Esophagus muscularis mucosa (tissue), 4 donors: ENCODE data around the gene HDAC1. TPM values are rescaled to one million over a fixed set of nuclear protein-coding genes. Genes with fewer than 3 reads are reported as not detected.
A peak's percentile ranks its signal among the peaks of the same experiment; 100 is the strongest.

Source experiments
- DNase-seq: peaks from one replicate; pipeline ENCODE4 v3.0.0-alpha.2; 2017; ENCODE audit errors: extremely low spot score
- H3K27ac ChIP-seq, 4 donors: fragments of 200-600 bp; sonication (generic); replicated peaks in 1 of 4; 1 replicate in 3 of 4; 2 replicates in 1 of 4; pipeline ENCODE4 v1.5.1; 2016 to 2019; ENCODE audit warnings: mild to moderate bottlenecking in 1 of 4
- H3K27me3 ChIP-seq, 4 donors: fragments of 200-600 bp; sonication (generic); one replicate each; pipeline versions ENCODE4 v1.5.1 to v1.6.0; 2016 to 2019
- H3K36me3 ChIP-seq, 4 donors: fragments of 200-600 bp; sonication (generic); one replicate each; pipeline ENCODE4 v1.5.1; 2016 to 2019
- H3K4me1 ChIP-seq, 4 donors: fragments of 200-600 bp; sonication (generic); one replicate each; pipeline ENCODE4 v1.5.1; 2016 to 2019
- H3K4me3 ChIP-seq, 4 donors: fragments of 200-600 bp; sonication (generic); 1 replicate in 2 of 4; 2 replicates in 2 of 4; pipeline ENCODE4 v1.5.1; 2016 to 2019; ENCODE audit warnings: mild to moderate bottlenecking in 4 of 4, moderate library complexity in 1 of 4
- H3K9me3 ChIP-seq, 4 donors: fragments of 200-600 bp; sonication (generic); 1 replicate in 3 of 4; 2 replicates in 1 of 4; pipeline ENCODE4 v1.5.1; 2016 to 2019
- EP300 ChIP-seq: sonication (generic); formaldehyde crosslinking; IDR thresholded peaks from one replicate; pipeline ENCODE4 v1.6.1; 2017; ENCODE audit warnings: antibody characterized with exemption
- POLR2A ChIP-seq: fragments of 450-650 bp; IDR thresholded peaks from one replicate; pipeline ENCODE4 v1.6.1; 2017; ENCODE audit warnings: antibody characterized with exemption, moderate library complexity, mild to moderate bottlenecking, low read depth
- POLR2AphosphoS5 ChIP-seq, 2 donors: sonication (generic); formaldehyde crosslinking; IDR thresholded peaks; one replicate each; pipeline ENCODE4 v1.6.1; 2017; ENCODE audit warnings: antibody characterized with exemption in 2 of 2
- WGBS: methylation state at CpG from one replicate; pipeline ENCODE4 v1.1.5; 2018; 5-methylcytosine and 5-hydroxymethylcytosine counted together
- intact Hi-C: fragments of 100-400 bp; cut with DNase I; formaldehyde crosslinking; loops from one replicate; pipeline ENCODE4 v1.15.1; 2023
- total RNA-seq, 4 donors: library from RNA; depleted of rRNA; stranded (reverse); fragments of >200 nt; gene quantifications; one replicate each; pipeline versions ENCODE4 v1.1.0 to v1.2.1, GENCODE V29; 2016
- TF ChIP-seq, protein P1 (sequence below), 3 experiments: fragments of 200-600 bp in 2 of 3; fragments of 450-650 bp in 1 of 3; sonication (generic) in 2 of 3; IDR thresholded peaks; one replicate each; pipeline ENCODE4 v1.5.1; 2017 to 2019; ENCODE audit warnings: antibody characterized with exemption in 3 of 3, mild to moderate bottlenecking in 2 of 3, moderate library complexity in 1 of 3

Gene HDAC1
- total RNA-seq, 4 donors from 2014 or later, result 42.8 to 70.4 (median 51.4) TPM

DNA sequence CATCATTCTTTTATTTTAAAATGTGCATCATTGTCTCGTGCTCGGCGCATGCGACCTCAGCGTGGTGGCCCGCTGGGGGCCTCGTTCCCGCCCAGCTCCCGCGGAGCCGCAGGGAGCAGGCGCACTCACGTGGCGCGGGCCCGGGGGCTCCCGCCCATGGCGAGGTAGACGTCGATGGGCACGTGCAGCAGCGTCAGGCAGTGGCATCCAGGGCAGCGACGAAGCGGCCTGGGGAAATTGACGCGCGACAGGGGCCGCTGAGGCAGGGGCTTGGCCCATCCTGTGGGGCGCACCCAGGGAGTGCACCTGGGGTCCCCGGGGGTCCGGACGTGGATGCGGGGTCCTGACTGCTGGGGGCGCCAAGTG is 69.4 kb downstream of the HDAC1 start:
- peaks cover 13 to 21% (median 19%) of the 10 kb centered on the region in 4 donors for H3K4me1 ChIP-seq
- 88% methylated on average over 8 of the region's 35 CpGs for WGBS
- TF ChIP-seq, protein P1, sequence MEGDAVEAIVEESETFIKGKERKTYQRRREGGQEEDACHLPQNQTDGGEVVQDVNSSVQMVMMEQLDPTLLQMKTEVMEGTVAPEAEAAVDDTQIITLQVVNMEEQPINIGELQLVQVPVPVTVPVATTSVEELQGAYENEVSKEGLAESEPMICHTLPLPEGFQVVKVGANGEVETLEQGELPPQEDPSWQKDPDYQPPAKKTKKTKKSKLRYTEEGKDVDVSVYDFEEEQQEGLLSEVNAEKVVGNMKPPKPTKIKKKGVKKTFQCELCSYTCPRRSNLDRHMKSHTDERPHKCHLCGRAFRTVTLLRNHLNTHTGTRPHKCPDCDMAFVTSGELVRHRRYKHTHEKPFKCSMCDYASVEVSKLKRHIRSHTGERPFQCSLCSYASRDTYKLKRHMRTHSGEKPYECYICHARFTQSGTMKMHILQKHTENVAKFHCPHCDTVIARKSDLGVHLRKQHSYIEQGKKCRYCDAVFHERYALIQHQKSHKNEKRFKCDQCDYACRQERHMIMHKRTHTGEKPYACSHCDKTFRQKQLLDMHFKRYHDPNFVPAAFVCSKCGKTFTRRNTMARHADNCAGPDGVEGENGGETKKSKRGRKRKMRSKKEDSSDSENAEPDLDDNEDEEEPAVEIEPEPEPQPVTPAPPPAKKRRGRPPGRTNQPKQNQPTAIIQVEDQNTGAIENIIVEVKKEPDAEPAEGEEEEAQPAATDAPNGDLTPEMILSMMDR (IDR thresholded peaks at IDR 0.05), result no peak
- no peak for TF ChIP-seq POLR2A
- no peak for TF ChIP-seq POLR2AphosphoS5 (IDR thresholded peaks at IDR 0.05)
- no peak for TF ChIP-seq EP300
- peaks cover 10 to 32% (median 26%) of the 10 kb centered on the region in 4 donors for H3K36me3 ChIP-seq
- no peak for DNase-seq
- H3K4me3 ChIP-seq, result peak overlapping the region; percentile 50 to 60 (median 54)
- no peaks in the 10 kb centered on the region for H3K27me3 ChIP-seq
- intact Hi-C loops, result no loop called here
- H3K27ac ChIP-seq, result peak overlapping the region in 2 of 4 donors; percentile 44 to 64
- no peaks in the 10 kb centered on the region for H3K9me3 ChIP-seq

DNA sequence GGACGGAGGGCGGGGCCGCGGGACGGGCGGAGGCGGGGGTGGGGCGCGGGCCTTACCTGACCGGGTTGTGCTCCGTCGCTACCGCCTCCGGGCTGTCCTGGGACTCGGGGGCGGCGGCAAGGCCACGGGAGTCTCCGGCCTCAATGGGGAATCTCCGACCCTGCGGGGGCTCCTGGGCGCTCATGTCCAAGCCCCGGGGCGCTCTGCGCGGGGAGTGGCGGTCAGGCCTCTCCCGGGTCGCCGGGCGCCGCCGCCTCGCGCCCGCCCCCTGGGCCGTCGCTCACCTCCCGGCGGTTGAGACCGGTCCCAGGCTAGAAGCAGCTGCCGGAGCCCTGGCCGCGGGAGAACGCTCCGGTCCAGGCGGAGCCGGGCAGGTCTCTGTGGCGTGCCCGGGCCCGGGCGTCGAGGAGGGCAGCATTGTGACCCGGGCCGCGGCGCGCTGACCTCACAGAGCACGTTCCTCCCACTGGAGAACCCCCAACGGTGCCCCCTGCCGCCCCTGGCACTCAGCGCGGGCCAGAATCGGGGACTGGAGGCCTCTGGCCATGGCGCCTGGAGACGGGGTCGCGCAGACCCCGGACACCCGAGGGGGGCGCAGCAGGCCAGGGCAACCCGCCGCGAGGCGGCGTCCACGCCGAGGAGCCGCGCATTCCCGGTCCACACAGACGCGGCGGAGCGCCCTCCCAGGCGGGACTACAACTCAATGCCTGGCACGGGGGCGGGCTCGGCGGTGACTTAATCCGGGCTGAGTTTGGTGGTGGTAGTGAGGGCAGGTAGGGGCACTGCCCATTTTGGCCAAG is 70.0 kb downstream of the HDAC1 start:
- no peak for DNase-seq
- H3K36me3 ChIP-seq, result peaks cover 16 to 38% (median 32%) of the 10 kb centered on the region in 4 donors
- no CpG with 5 or more reads among the region's 91 CpGs for WGBS
- intact Hi-C loops, result no loop called here
- TF ChIP-seq POLR2A, result no peak
- TF ChIP-seq POLR2AphosphoS5 (IDR thresholded peaks at IDR 0.05), result no peak
- TF ChIP-seq, protein P1 (IDR thresholded peaks at IDR 0.05), result peak; percentile 31 to 47 (median 33)
- TF ChIP-seq EP300, result no peak
- H3K4me1 ChIP-seq, result peaks cover 13 to 21% (median 19%) of the 10 kb centered on the region in 4 donors
- H3K27ac ChIP-seq, result peak overlapping the region in 2 of 4 donors; percentile 44 to 64
- H3K27me3 ChIP-seq, result no peaks in the 10 kb centered on the region
- H3K4me3 ChIP-seq, result peak overlapping the region; percentile 50 to 60 (median 54)
- no peaks in the 10 kb centered on the region for H3K9me3 ChIP-seq

DNA sequence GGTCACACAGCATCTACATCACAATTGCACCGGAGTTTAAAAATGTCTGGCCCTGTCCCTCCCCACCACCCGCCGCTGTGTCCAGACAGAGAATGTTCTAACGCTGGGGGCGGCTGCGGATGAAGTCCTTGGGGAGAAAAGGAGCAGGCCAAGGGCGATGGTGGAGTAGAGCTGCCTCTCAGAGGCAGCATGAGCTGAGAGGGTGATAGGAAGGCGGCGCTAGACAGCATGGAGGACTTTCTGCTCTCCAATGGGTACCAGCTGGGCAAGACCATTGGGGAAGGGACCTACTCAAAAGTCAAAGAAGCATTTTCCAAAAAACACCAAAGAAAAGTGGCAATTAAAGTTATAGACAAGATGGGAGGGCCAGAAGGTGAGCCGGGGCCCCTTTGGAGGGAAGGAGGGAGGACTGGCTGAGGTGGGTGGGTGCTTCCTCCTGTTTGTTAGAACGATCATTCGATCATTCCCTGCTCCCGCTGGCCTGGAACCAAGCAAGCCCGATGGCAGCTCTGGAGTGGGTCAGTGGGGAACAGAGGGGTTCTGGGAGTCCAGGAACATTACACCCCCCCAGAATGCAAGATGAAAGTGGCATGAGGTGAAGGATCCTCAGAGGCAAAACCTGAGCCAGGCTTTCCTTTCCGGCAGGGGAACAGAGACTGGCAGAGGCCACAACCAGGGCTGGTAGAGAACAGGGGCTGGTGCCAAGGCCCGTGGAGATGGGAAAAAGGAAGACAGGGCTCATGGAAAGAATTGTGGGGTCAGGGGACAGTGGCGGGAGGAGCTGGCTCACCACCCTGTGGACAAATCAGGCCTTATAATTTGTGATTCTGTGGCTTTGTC is 70.8 kb downstream of the HDAC1 start, which contains the start of the genes FAM229A and TSSK3:
Gene FAM229A (minus strand): TSS at position 12 of the 840 bp plus-strand sequence. CDS start 394 bp downstream, outside the sequence.
Gene TSSK3 (plus strand): TSS at position 66 of the 840 bp plus-strand sequence. CDS start 163 bp downstream, at position 229.
- DNase-seq, result no peak
- WGBS, result 68% methylated on average over 17 of the region's 17 CpGs
- H3K27ac ChIP-seq, result peak within 1 kb of the TSS in 2 of 4 donors; percentile 44 to 64

DNA sequence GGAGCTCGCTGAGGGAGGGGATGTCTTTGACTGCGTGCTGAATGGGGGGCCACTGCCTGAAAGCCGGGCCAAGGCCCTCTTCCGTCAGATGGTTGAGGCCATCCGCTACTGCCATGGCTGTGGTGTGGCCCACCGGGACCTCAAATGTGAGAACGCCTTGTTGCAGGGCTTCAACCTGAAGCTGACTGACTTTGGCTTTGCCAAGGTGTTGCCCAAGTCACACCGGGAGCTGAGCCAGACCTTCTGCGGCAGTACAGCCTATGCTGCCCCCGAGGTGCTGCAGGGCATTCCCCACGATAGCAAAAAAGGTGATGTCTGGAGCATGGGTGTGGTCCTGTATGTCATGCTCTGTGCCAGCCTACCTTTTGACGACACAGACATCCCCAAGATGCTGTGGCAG is 71.8 kb downstream of the HDAC1 start:
- no peak for TF ChIP-seq POLR2A
- no peak for TF ChIP-seq EP300
- TF ChIP-seq, protein P1 (IDR thresholded peaks at IDR 0.05), result no peak
- no peak for TF ChIP-seq POLR2AphosphoS5 (IDR thresholded peaks at IDR 0.05)
- intact Hi-C loops, result no loop called here
- no peak overlapping the region for H3K4me3 ChIP-seq
- H3K36me3 ChIP-seq, result peaks cover 33 to 56% (median 51%) of the 10 kb centered on the region in 4 donors
- peaks cover 13 to 21% (median 19%) of the 10 kb centered on the region in 4 donors for H3K4me1 ChIP-seq
- WGBS, result 100% methylated on average over 1 of the region's 12 CpGs
- no peak for DNase-seq
- H3K27me3 ChIP-seq, result no peaks in the 10 kb centered on the region
- H3K27ac ChIP-seq, result no peak overlapping the region
- no peaks in the 10 kb centered on the region for H3K9me3 ChIP-seq

More for the DNA sequence above, 70.8 kb downstream of the HDAC1 start, which contains the start of the genes FAM229A and TSSK3:
- TF ChIP-seq EP300, result no peak
- TF ChIP-seq POLR2AphosphoS5 (IDR thresholded peaks at IDR 0.05), result no peak
- TF ChIP-seq POLR2A, result no peak
- TF ChIP-seq, protein P1 (IDR thresholded peaks at IDR 0.05), result no peak
- intact Hi-C loops, result no loop called here
- Histone ChIP-seq H3K4me3 (peak within 1 kb of the TSS; percentile 50 to 60 (median 54)), H3K36me3 (peaks cover 23 to 46% (median 40%) of the 10 kb centered on the region in 4 donors), H3K9me3 (no peaks in the 10 kb centered on the region), H3K27me3 (no peaks in the 10 kb centered on the region), H3K4me1 (peaks cover 13 to 21% (median 19%) of the 10 kb centered on the region in 4 donors)
